GM12878 (cell line): ENCODE data around the gene GGTA1. TPM values are rescaled to one million over a fixed set of nuclear protein-coding genes. Genes with fewer than 3 reads are reported as not detected.

Experiments used
- ATAC-seq: fragments of 200-7000 bp; cut with Tn5 transposase; 3 replicates; pipeline ENCODE4 v1.9.1; 2020; ENCODE audit warnings: mild to moderate bottlenecking, moderate library complexity
- BruUV-seq: library from RNA; stranded (reverse); fragments of 400-500 nt; replicated peaks from 2 replicates; lab custom pipeline; 2021; lab: Mats Ljungman, UMichigan
- CTCF ChIA-PET: fragments of 300-600 bp; sonication (Branson Sonifier 250); formaldehyde crosslinking; extraction: SDS; loops from one replicate; lab custom pipeline; 2021; ENCODE audit warnings: inconsistent platforms; lab: Yijun Ruan, JAX
- POLR2A ChIA-PET: fragments of 350-600 bp; formaldehyde crosslinking; extraction: SDS; loops from one replicate; lab custom pipeline; 2021; ENCODE audit warnings: inconsistent platforms; lab: Charles Lee
- RAD21 ChIA-PET: fragments of 300-600 bp; sonication (Branson Sonifier 250); formaldehyde crosslinking; loops from one replicate; lab custom pipeline; 2023; ENCODE audit warnings: antibody characterized with exemption; ENCODE audit not compliant: unreplicated experiment; lab: Charles Lee
- SMC1A ChIA-PET: fragments of 300-600 bp; sonication (Branson Sonifier 250); formaldehyde crosslinking; loops from one replicate; lab custom pipeline; 2023; ENCODE audit not compliant: unreplicated experiment, uncharacterized antibody; lab: Charles Lee
- DNase-seq: peaks from one replicate; pipeline ENCODE4 v3.0.0-alpha.2; 2011; ENCODE audit warnings: low read depth, low spot score
- FAIRE-seq: peaks from 3 replicates; lab custom pipeline; 2011; peaks lifted over from hg19 to GRCh38; lab: Jason Lieb, UNC
- H2AFZ ChIP-seq: 2 replicates; pipeline ENCODE4 v1.6.0; 2011; ENCODE audit warnings: low read depth, low read length, control low read depth; ENCODE audit not compliant: control insufficient read depth
- H3K27ac ChIP-seq: 2 replicates; pipeline ENCODE4 v1.5.1; 2011; ENCODE audit warnings: control low read depth; ENCODE audit not compliant: control insufficient read depth, insufficient read depth
- H3K27me3 ChIP-seq, 2 experiments: replicated peaks in 1 of 2; 2 replicates each; pipeline versions ENCODE4 v1.6.0 to v1.6.1; 2011; ENCODE audit warnings: low read length in 1 of 2; ENCODE audit not compliant: control insufficient read depth in 2 of 2, insufficient read depth in 2 of 2
- H3K36me3 ChIP-seq, 2 experiments: 2 replicates each; pipeline ENCODE4 v1.5.1; 2011; ENCODE audit warnings: low read length in 1 of 2; ENCODE audit not compliant: control insufficient read depth in 2 of 2, insufficient read depth in 2 of 2
- H3K4me1 ChIP-seq: 2 replicates; pipeline ENCODE4 v1.6.1; 2011; ENCODE audit warnings: mild to moderate bottlenecking, low read length, moderate library complexity, mixed read lengths; ENCODE audit not compliant: control insufficient read depth, insufficient read depth
- H3K4me2 ChIP-seq: 2 replicates; pipeline ENCODE4 v1.6.0; 2011; ENCODE audit warnings: control low read depth; ENCODE audit not compliant: control insufficient read depth, insufficient read depth
- H3K4me3 ChIP-seq: fragments of 200-600 bp; sonication (generic); 2 replicates; pipeline ENCODE4 v1.5.1; 2016
- H3K79me2 ChIP-seq: 2 replicates; pipeline ENCODE4 v1.6.0; 2011; ENCODE audit warnings: low read length; ENCODE audit not compliant: control insufficient read depth, insufficient read depth
- H3K9ac ChIP-seq: 2 replicates; pipeline ENCODE4 v1.8.0; 2011; ENCODE audit warnings: low read length, control low read depth, mixed read lengths; ENCODE audit not compliant: control insufficient read depth, insufficient read depth
- H3K9me3 ChIP-seq: replicated peaks from 3 replicates; pipeline ENCODE4 v1.5.1; 2011; ENCODE audit warnings: mild to moderate bottlenecking, low read length; ENCODE audit not compliant: control insufficient read depth, insufficient read depth
- H4K20me1 ChIP-seq: 2 replicates; pipeline ENCODE4 v1.6.0; 2011; ENCODE audit not compliant: control insufficient read depth, insufficient read depth
- ASH2L ChIP-seq: fragments of 300-600, 200-600 bp; sonication (generic); IDR thresholded peaks from 2 replicates; pipeline ENCODE4 v1.6.1; 2017; ENCODE audit warnings: low read depth, mild to moderate bottlenecking, borderline replicate concordance
- ATF7 ChIP-seq: fragments of 450-650 bp; IDR thresholded peaks from 2 replicates; pipeline ENCODE4 v1.6.1; 2016; ENCODE audit warnings: low read depth, mild to moderate bottlenecking
- BACH1 ChIP-seq: fragments of 450-650 bp; IDR thresholded peaks from 2 replicates; pipeline ENCODE4 v1.6.1; 2017; ENCODE audit warnings: mild to moderate bottlenecking, borderline replicate concordance
- DPF2 ChIP-seq: fragments of 450-650 bp; IDR thresholded peaks from 2 replicates; pipeline ENCODE4 v1.6.1; 2017; ENCODE audit warnings: mild to moderate bottlenecking
- ESRRA ChIP-seq: IDR thresholded peaks from 2 replicates; pipeline ENCODE4 v1.6.1; 2012; ENCODE audit warnings: mild to moderate bottlenecking, low read length, improper control_type of control experiment
- HDGF ChIP-seq: fragments of 450-650 bp; IDR thresholded peaks from 2 replicates; pipeline ENCODE4 v1.6.1; 2016; ENCODE audit warnings: antibody characterized with exemption
- JUNB ChIP-seq: IDR thresholded peaks from 2 replicates; pipeline ENCODE4 v1.6.1; 2016; ENCODE audit warnings: antibody characterized with exemption, mild to moderate bottlenecking
- KLF5 ChIP-seq: fragments of 450-650 bp; IDR thresholded peaks from 2 replicates; pipeline ENCODE4 v1.6.1; 2014; ENCODE audit warnings: mild to moderate bottlenecking; ENCODE audit not compliant: partially characterized antibody
- LARP7 ChIP-seq: fragments of 450-650 bp; IDR thresholded peaks from 2 replicates; pipeline ENCODE4 v1.6.1; 2017; ENCODE audit warnings: mild to moderate bottlenecking
- MEF2A ChIP-seq: IDR thresholded peaks from 2 replicates; pipeline ENCODE4 v1.6.1; 2011; ENCODE audit warnings: low read depth, mild to moderate bottlenecking, low read length, moderate library complexity; ENCODE audit not compliant: insufficient read depth
- MEF2B ChIP-seq: fragments of 450-650 bp; IDR thresholded peaks from 2 replicates; pipeline ENCODE4 v1.6.1; 2018; ENCODE audit warnings: mild to moderate bottlenecking, moderate library complexity; ENCODE audit not compliant: partially characterized antibody, poor library complexity, severe bottlenecking
- MTA3 ChIP-seq: IDR thresholded peaks from 2 replicates; pipeline ENCODE4 v1.6.1; 2012; ENCODE audit warnings: low read length, inconsistent platforms, borderline replicate concordance
- PAX8 ChIP-seq: fragments of 450-650 bp; IDR thresholded peaks from 2 replicates; pipeline ENCODE4 v1.6.1; 2017; ENCODE audit warnings: mild to moderate bottlenecking, moderate library complexity
- SP1 ChIP-seq: IDR thresholded peaks from one replicate; pipeline ENCODE4 v1.6.1; 2011; ENCODE audit warnings: low read depth, low read length
- TCF7 ChIP-seq: IDR thresholded peaks from 2 replicates; pipeline ENCODE4 v1.6.1; 2014; ENCODE audit warnings: antibody characterized with exemption, borderline replicate concordance
- USF2 ChIP-seq: IDR thresholded peaks from 2 replicates; pipeline ENCODE4 v1.6.1; 2011; ENCODE audit warnings: low read depth, low read length, improper control_type of control experiment, borderline replicate concordance
- ZBTB4 ChIP-seq: fragments of 450-650 bp; formaldehyde crosslinking; IDR thresholded peaks from 2 replicates; pipeline ENCODE4 v1.4.0; 2022; ENCODE audit warnings: mild to moderate bottlenecking, moderate library complexity
- WGBS: methylation state at CpG from one replicate; pipeline ENCODE4 v1.1.6; 2016; ENCODE audit warnings: low lambda C conversion rate; ENCODE audit not compliant: insufficient replicate concordance, insufficient coverage; ENCODE audit errors: missing lambda C conversion rate; 5-methylcytosine and 5-hydroxymethylcytosine counted together
- in situ Hi-C: fragments of 300-500 bp; cut with MboI; formaldehyde crosslinking; loops from 9 replicates; pipeline ENCODE4 v1.14.3; 2018; ENCODE audit warnings: mixed read lengths
- intact Hi-C: fragments of 100-400 bp; cut with micrococcal nuclease; formaldehyde crosslinking; loops from one replicate; pipeline ENCODE4 v1.14.2; 2022; ENCODE audit not compliant: unreplicated experiment
- polyA plus RNA-seq, 11 experiments: library from polyadenylated mRNA; depleted of rRNA in 4 of 11; unstranded in 6 of 11; stranded (reverse) in 5 of 11; fragments of >200 nt; fragmentation: Nextera tagmentation in 4 of 11; fragmentation: Illumina TruSeq in 1 of 11; extraction: Ambion mirVana in 4 of 11; extraction: Trizol in 1 of 11; gene quantifications; 1 replicate in 1 of 11; 2 replicates in 10 of 11; pipeline versions ENCODE4 v1.2.1 to v1.2.3, GENCODE V29; 2011 to 2016; ENCODE audit warnings: inconsistent platforms in 2 of 11, missing spikeins in 2 of 11, low read depth in 1 of 11
- total RNA-seq, 4 experiments: library from RNA; depleted of rRNA in 3 of 4; stranded (reverse); fragments of >200 nt in 3 of 4; fragmentation: Illumina TruSeq in 1 of 4; extraction: Trizol in 1 of 4; gene quantifications; 2 replicates each; pipeline versions ENCODE4 v1.2.1 to v1.2.3, GENCODE V29; 2013 to 2021

The GGTA1 gene
- total and polyA plus RNA-seq, 10 of the 15 experiments (the other 5 are each of a cell fraction or from before 2014, with no cell fraction given), result 0.09 to 0.65 (median 0.17) TPM; not detected in 2

DNA sequence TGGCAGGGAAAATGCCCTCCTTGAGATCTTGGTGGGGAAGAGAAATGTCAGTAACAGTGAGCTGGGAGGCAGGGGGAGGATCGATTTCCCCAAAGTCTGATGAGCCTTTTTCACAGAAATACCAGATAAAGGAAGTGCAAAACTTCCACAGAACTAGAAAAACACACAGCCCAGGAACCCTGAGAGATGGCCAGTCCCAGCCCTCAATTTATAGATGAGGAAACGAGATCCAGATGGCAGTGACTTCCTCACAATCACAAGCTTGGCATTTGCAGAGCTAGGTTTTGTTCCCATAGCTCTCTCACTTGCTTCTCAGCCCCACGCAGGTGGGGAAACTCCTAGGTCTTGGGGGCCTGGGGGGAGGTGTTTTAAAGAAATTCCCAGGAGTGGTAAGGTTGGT lies 3.8 kb upstream of the GGTA1 start:
- Histone ChIP-seq H3K9me3 (no peaks in the 10 kb centered on the region), H3K27me3 (peaks cover 11 to 13% of the 10 kb centered on the region in 2 experiments; a peak in 3 of 4 replicates), H3K4me1 (peaks cover 3% of the 10 kb centered on the region), H2AFZ (no peak overlapping the region), H3K4me2 (no peak overlapping the region), H4K20me1 (no peaks in the 10 kb centered on the region), H3K9ac (no peak overlapping the region), H3K79me2 (no peaks in the 10 kb centered on the region), H3K4me3 (no peak overlapping the region), H3K27ac (no peak overlapping the region), H3K36me3 (no peaks in the 10 kb centered on the region)
- ChIA-PET POLR2A (no interaction called here), SMC1A (no interaction called here), CTCF (interaction anchor here (1.7 kb wide), 1 partner anchor 11 kb away, joined by 4 read pairs; no protein-coding TSS in a partner anchor), RAD21 (no interaction called here)
- FAIRE-seq (no peak), DNase-seq (no peak), ATAC-seq (no peak)
- intact Hi-C loops (no loop called here), in situ Hi-C loops (no loop called here)
- no TSS peak for BruUV-seq
- no peak for TF ChIP-seq MEF2A
- 0% methylated on average over 3 of the region's 3 CpGs for WGBS

DNA sequence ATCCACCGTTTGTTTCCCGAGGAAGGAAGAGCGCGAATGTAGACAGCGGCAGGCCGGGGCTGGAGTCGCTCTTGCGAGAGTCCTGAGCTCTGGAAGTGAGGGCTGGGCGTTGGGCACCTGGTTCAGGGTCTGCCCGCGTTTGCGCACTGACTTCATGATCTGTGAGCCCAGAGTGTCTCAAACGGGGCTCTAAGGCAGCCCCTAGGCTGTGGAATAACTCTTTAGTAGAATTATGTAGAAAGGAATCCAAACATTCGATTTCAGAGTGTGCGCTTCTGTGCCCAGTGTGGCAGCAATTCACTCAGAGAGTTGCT lies 478 bp upstream of the GGTA1 start:
- CTCF ChIA-PET, result no interaction called here
- Histone ChIP-seq H3K9ac (no peak overlapping the region), H3K4me3 (no peak overlapping the region), H2AFZ (no peak overlapping the region), H3K79me2 (no peaks in the 10 kb centered on the region), H3K9me3 (no peaks in the 10 kb centered on the region; the same call in 2 of the 3 replicates), H3K27me3 (peaks cover 13 to 15% of the 10 kb centered on the region in 2 experiments; a peak in 3 of 4 replicates), H3K27ac (no peak overlapping the region), H4K20me1 (no peaks in the 10 kb centered on the region), H3K36me3 (no peaks in the 10 kb centered on the region), H3K4me1 (peaks cover 6% of the 10 kb centered on the region), H3K4me2 (no peak overlapping the region)
- WGBS, result 46% methylated on average over 15 of the region's 15 CpGs
- BruUV-seq, result no TSS peak
- RAD21 ChIA-PET, result no interaction called here
- TF ChIP-seq ZBTB4 (CRISPR knock-in tag) (no peak), HDGF (no peak), DPF2 (no peak), ATF7 (no peak), KLF5 (no peak), ASH2L (no peak), SP1 (no peak), USF2 (no peak), MTA3 (no peak), TCF7 (no peak), MEF2B (no peak), ESRRA (no peak), PAX8 (no peak), LARP7 (no peak), JUNB (no peak), BACH1 (no peak)
- FAIRE-seq (no peak), ATAC-seq (no peak), DNase-seq (no peak)
- SMC1A ChIA-PET, result no interaction called here
- intact Hi-C loops (no loop called here), in situ Hi-C loops (no loop called here)
- POLR2A ChIA-PET, result no interaction called here
